Measurements from ENCODE around the gene ANGEL1.
A peak's percentile ranks its signal among the peaks of the same experiment; 100 is the strongest.

ANGEL1 gene

DNA sequence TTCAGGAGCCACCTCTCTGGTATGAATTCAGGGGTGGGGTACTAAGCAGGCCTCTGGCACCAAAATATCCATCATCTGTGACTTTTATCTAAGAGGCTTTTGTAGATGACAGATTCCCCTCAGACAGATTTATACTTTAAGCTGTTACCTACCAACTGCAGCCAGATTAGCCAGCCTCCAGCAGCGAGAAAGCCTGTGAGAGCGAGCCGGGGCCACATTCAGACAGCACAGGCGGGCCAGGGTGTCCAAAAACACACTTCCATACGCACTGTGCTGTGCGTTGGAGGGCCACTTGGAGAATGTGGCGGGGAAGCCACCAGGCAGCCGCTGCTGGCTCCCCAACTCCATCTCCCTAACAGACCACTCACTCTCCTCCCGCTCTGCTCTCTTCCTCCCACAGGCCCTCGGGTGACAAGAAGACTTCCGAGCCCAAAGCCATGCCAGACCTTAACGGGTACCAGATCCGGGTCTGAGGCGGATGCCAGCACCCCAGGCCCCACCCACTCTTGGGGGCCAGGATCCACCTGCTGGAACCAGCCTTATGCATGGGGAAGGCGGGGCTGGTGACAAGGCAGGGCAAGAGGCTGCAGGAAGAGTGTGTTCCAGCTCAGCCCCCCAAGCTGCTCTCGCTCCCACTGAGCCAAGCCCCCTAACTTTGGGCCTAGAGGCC is 34.0 kb downstream of the ANGEL1 start:
- TF ChIP-seq SPI1 (IDR thresholded peaks at IDR 0.05; ENCODE audit: borderline replicate concordance, low read depth) (no peak), GABPA (IDR thresholded peaks at IDR 0.05; ENCODE audit: low read depth) (no peak), POLR2AphosphoS5 (IDR thresholded peaks at IDR 0.05; ENCODE audit: low read depth) (no peak)
- TF ChIP-seq, protein P1, sequence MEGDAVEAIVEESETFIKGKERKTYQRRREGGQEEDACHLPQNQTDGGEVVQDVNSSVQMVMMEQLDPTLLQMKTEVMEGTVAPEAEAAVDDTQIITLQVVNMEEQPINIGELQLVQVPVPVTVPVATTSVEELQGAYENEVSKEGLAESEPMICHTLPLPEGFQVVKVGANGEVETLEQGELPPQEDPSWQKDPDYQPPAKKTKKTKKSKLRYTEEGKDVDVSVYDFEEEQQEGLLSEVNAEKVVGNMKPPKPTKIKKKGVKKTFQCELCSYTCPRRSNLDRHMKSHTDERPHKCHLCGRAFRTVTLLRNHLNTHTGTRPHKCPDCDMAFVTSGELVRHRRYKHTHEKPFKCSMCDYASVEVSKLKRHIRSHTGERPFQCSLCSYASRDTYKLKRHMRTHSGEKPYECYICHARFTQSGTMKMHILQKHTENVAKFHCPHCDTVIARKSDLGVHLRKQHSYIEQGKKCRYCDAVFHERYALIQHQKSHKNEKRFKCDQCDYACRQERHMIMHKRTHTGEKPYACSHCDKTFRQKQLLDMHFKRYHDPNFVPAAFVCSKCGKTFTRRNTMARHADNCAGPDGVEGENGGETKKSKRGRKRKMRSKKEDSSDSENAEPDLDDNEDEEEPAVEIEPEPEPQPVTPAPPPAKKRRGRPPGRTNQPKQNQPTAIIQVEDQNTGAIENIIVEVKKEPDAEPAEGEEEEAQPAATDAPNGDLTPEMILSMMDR (IDR thresholded peaks at IDR 0.05; ENCODE audit: insufficient read depth, low read length), result no peak
- TF ChIP-seq, protein P2, sequence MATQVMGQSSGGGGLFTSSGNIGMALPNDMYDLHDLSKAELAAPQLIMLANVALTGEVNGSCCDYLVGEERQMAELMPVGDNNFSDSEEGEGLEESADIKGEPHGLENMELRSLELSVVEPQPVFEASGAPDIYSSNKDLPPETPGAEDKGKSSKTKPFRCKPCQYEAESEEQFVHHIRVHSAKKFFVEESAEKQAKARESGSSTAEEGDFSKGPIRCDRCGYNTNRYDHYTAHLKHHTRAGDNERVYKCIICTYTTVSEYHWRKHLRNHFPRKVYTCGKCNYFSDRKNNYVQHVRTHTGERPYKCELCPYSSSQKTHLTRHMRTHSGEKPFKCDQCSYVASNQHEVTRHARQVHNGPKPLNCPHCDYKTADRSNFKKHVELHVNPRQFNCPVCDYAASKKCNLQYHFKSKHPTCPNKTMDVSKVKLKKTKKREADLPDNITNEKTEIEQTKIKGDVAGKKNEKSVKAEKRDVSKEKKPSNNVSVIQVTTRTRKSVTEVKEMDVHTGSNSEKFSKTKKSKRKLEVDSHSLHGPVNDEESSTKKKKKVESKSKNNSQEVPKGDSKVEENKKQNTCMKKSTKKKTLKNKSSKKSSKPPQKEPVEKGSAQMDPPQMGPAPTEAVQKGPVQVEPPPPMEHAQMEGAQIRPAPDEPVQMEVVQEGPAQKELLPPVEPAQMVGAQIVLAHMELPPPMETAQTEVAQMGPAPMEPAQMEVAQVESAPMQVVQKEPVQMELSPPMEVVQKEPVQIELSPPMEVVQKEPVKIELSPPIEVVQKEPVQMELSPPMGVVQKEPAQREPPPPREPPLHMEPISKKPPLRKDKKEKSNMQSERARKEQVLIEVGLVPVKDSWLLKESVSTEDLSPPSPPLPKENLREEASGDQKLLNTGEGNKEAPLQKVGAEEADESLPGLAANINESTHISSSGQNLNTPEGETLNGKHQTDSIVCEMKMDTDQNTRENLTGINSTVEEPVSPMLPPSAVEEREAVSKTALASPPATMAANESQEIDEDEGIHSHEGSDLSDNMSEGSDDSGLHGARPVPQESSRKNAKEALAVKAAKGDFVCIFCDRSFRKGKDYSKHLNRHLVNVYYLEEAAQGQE (IDR thresholded peaks at IDR 0.05; ENCODE audit: insufficient replicate concordance, low read depth), result no peak
- Histone ChIP-seq H3K27me3 (ENCODE audit: insufficient read depth, poor library complexity, severe bottlenecking) (no peaks in the 10 kb centered on the region), H3K4me3 (replicated peaks; ENCODE audit: insufficient read depth, low read length) (no peak overlapping the region), H3K27ac (replicated peaks) (no peak overlapping the region)
- no peak for DNase-seq (ENCODE audit: low read depth in 1 of 2, low spot score in 1 of 2)

DNA sequence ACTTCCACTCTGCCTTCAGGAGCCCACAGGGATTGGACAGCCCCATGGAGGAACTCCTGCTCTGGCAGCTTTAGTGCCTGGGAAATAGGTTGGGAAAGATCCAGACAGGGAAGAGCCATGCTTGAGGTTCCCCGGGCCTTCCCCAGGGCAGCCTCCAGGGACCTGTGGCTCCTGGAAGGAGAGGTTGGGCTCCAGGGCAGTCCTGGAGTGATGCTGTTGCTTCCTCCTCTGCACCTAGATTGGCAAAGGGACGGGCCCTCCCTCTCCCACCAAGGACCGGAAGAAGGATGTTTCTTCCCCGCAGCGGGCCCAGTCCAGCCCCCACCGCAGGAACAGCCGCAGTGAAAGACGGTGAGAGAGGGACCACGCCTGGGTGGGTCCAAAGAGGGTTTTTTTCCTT is 35.0 kb downstream of the ANGEL1 start:
- no peaks in the 10 kb centered on the region for H3K27me3 ChIP-seq (ENCODE audit: insufficient read depth, poor library complexity, severe bottlenecking)
- H3K4me3 ChIP-seq (replicated peaks; ENCODE audit: insufficient read depth, low read length), result no peak overlapping the region
- no peak for DNase-seq (ENCODE audit: low read depth in 1 of 2, low spot score in 1 of 2)
- TF ChIP-seq GABPA (IDR thresholded peaks at IDR 0.05; ENCODE audit: low read depth), result no peak
- no peak for TF ChIP-seq SPI1 (IDR thresholded peaks at IDR 0.05; ENCODE audit: borderline replicate concordance, low read depth)
- no peak overlapping the region for H3K27ac ChIP-seq (replicated peaks)

- Histone ChIP-seq H3K4me3 (replicated peaks; ENCODE audit: insufficient read depth, low read length) (no peak overlapping the region), H3K27me3 (ENCODE audit: insufficient read depth, poor library complexity, severe bottlenecking) (no peaks in the 10 kb centered on the region), H3K27ac (replicated peaks) (no peak overlapping the region)
- DNase-seq (ENCODE audit: low read depth in 1 of 2, low spot score in 1 of 2), result peak in 1 of 2 experiments; percentile 44
- TF ChIP-seq, protein P1 (IDR thresholded peaks at IDR 0.05; ENCODE audit: insufficient read depth, low read length), result no peak
- TF ChIP-seq POLR2AphosphoS5 (IDR thresholded peaks at IDR 0.05; ENCODE audit: low read depth), result no peak
- TF ChIP-seq SPI1 (IDR thresholded peaks at IDR 0.05; ENCODE audit: borderline replicate concordance, low read depth), result peak; percentile 31; the same call in 1 of the 2 replicates
- TF ChIP-seq, protein P2 (IDR thresholded peaks at IDR 0.05; ENCODE audit: insufficient replicate concordance, low read depth), result no peak
- TF ChIP-seq GABPA (IDR thresholded peaks at IDR 0.05; ENCODE audit: low read depth), result no peak
These were observed 36.0 kb downstream of the ANGEL1 start for GRCh38 chr14:76776428-76777251.

GRCh38 chr14:76775695-76776427 is 36.8 kb downstream of the ANGEL1 start:
- Histone ChIP-seq H3K27me3 (ENCODE audit: insufficient read depth, poor library complexity, severe bottlenecking) (no peaks in the 10 kb centered on the region), H3K4me3 (replicated peaks; ENCODE audit: insufficient read depth, low read length) (no peak overlapping the region), H3K27ac (replicated peaks) (no peak overlapping the region)
- TF ChIP-seq GABPA (IDR thresholded peaks at IDR 0.05; ENCODE audit: low read depth), result no peak
- TF ChIP-seq, protein P1 (IDR thresholded peaks at IDR 0.05; ENCODE audit: insufficient read depth, low read length), result no peak
- no peak for TF ChIP-seq POLR2AphosphoS5 (IDR thresholded peaks at IDR 0.05; ENCODE audit: low read depth)
- TF ChIP-seq, protein P2 (IDR thresholded peaks at IDR 0.05; ENCODE audit: insufficient replicate concordance, low read depth), result no peak
- no peak for TF ChIP-seq SPI1 (IDR thresholded peaks at IDR 0.05; ENCODE audit: borderline replicate concordance, low read depth)
- DNase-seq (ENCODE audit: low read depth in 1 of 2, low spot score in 1 of 2), result no peak
